GM18517 (cell line): Measurements from ENCODE around the gene CACNA1B.

ENCODE experiments used
- ATAC-seq: cut with Tn5 transposase; IDR thresholded peaks from one replicate; pipeline ENCODE4 v1.9.1; 2021; ENCODE audit warnings: mild to moderate bottlenecking, moderate library complexity; ENCODE audit not compliant: unreplicated experiment

Gene CACNA1B

DNA sequence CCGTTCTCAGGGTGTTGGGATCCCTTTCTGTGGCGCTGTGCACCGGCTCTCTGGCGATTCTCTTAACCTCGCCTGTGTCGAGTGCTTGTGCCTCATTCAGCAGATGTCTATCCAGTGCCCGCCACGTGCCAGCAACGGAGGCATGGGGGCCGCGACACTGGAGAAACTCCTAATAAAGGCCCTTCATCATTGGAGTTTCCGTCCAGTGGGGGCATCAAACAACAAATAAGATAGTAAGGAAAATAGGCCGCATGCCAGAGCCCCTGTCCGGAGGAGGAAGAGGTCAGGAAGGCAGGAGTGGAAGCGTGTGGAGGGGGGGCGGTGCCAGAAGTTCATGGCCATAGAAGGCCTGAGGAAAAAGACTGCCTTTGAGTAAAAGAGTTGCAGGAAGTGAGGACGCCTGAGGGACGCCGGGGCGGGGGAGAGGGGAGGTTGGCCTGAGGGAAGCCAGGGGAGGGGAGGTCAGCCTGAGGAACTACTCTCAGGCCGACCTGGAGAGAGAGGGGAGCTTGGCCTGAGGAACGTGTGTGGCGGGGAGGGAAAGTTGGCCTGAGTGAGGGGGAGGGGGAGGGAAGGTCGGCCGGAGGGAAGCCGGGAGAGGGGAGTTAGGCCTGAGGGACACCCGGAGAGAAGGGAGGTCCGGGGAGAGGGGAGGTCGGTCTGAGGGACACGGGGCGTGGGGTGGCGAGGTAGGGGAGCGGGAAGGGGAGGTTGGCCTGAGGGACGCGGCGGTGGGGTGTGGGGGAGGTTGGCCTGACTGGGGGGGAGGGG is 82.2 kb downstream of the CACNA1B start:
- ATAC-seq = no peak

DNA sequence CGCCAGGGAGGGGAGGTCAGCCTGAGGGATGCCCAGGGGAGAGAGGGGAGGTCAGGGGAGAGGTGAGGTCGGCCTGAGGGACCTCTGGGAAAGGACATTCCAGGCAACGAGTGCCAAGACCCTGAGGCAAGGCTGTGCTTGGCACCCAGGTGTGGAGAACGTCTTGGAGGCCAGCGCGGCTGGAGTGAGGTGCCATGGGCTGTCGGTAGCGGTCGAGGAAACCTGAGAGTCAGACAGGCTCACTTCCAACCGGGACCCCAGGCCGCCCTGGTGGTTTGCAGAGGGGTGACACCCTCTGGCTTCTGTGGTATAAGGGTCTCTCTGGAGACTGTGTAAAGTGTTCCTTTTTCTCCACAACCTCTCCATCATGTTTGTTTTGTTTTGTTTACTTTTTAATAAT is 82.9 kb downstream of the CACNA1B start:
- no peak for ATAC-seq

DNA sequence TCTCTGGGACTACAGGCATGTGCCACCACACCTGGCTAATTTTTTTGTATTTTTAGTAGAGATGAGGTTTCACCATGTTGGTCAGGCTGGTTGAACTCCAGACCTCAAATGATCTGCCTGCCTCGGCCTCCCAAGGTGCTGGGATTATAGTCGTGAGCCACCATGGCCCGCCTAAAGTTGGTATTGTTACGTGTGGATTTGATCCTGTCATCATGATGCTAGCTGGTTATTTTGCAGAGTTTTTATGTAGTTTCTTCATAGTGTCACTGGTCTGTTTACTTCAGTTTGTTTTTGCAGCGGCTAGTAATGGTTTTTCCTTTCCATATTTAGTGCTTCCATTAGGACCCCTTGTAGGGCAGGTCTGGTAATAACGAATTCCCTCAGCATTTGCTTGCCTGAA is 85.9 kb downstream of the CACNA1B start:
- ATAC-seq = no peak

DNA sequence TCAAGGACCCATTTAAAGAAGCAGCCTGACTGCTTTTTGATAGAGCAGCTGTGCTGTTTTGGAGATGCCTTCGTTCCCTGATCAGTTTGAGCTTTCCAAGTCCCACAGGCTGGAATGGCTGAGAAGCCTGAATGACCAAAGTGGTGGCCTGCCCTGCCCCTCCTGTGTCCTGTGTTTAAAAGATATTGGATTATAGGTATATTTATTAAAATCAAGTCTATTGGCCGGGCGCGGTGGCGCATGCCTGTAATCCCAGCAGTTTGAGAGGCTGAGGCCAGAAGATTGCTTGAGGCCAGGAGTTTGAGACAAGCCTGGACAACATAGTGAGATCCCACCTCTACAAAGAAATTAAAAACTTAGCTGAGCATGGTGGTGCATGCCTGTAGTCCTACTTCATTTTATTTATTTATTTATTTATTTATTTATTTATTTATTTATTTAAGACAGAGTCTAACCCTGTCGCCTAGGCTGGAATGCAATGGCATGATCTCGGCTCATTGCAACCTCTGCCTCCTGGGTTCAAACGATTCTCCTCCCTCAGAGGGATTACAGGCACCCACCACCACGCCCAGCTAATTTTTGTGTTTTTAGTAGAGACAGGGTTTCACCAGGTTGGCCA is 87.7 kb downstream of the CACNA1B start:
- no peak for ATAC-seq

DNA sequence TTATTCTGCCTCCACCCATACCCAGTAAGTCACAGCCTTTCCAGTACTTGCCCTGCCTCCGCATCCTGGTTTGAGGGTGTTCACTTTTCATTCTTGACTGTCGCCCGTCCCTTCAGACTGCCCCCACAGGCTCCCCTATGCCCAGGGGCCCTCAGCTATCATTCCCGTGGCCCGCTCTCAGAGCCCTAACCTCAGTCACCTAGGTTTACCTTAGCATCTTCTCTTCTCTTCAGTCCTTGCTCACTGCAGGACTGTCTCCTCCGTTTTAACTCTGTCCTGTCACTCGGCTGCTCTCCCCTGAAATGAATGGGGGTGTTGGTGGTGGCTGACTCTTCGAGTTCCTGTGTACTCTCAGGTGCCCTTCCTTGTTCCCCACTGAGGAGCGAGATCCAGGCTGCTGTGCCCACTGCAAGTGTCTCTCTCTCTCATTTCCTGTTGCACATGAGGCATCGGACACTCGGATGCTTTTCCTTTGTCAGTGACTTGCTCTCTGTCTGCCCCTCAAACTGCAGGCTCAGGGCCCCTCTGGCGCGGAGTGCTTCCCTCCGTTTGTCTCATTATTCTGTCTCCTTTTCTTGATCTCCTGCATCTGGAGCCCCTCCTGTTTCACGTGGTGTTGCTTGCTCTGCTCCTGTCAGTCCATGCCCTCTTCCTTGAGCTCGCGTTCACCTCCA is 89.8 kb downstream of the CACNA1B start:
- no peak for ATAC-seq

DNA sequence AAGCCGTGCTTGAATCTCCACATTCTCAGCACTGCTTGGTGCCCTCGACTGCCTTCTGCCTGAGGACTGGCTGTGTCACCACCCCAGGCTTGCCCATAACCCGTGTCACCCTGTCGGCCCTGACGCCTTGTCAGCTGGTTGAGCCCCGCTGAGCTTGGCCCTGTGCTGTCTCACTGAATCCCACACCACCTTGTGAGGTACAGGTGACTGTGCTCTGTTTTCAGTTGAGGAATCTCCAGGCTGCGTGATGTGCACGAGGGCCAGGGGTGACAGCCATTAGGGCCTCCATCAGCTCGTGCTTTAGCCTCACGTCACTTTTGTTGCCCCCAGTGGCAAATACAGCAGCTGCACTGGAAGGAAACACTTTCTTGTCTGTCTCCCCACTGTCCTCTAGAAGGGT is 90.7 kb downstream of the CACNA1B start:
- ATAC-seq = no peak

DNA sequence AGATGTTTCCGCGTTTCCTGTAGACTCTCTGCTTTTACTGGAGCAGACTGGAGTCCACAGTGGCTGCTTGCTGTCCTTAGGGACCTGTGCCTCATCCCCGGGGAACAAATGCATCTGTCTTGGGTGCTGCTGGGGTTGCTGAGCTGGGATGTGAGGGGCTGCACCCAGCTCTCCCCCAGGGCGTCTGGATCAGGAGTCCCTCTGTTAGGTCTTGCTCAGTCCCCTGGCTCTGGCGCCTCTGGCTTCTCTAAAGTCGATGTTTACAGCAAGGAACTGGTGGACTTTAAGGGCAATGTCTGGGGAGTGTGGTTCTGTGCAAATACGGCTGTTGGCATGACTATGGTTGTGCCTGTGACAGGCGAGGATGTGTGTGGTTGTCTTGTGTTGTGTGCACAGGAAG is 91.4 kb downstream of the CACNA1B start:
- ATAC-seq = no peak

DNA sequence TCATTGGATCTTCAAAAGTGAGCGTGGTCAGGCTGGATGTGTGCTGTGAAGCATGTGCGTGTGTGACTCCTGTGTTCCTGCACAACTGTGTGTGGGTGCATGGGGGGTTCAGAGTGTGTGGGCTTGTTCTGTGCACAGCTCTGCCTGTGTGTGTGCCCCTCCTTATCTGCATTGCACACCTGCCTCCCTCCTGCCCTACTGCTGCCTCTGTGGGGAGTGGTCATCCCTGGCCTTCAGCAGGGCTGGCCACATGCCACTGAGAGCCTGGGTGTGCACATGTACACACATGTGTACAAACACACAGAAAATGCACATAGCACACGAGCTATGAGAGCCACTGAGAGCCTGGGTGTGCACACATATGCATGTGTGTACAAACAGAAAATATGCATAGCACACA is 92.1 kb downstream of the CACNA1B start:
- no peak for ATAC-seq

DNA sequence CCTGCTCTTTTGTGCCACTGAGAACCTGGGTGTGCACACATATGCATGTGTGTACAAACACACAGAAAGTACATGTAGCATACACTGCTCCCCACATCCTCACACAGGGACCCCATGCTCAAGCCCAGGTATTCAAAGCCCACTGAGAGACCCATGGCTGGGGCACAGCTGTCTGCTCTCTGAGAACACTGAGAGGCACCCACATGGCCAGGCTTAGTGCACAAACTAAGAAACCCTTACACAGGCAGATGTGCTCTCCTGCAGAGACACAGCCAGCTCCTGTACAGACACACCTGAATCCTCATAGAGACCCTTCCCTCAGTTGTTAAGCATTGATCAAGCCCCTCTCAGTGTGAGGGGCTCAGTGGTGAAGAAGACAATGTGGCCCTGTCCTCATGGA is 92.5 kb downstream of the CACNA1B start:
- ATAC-seq = no peak

DNA sequence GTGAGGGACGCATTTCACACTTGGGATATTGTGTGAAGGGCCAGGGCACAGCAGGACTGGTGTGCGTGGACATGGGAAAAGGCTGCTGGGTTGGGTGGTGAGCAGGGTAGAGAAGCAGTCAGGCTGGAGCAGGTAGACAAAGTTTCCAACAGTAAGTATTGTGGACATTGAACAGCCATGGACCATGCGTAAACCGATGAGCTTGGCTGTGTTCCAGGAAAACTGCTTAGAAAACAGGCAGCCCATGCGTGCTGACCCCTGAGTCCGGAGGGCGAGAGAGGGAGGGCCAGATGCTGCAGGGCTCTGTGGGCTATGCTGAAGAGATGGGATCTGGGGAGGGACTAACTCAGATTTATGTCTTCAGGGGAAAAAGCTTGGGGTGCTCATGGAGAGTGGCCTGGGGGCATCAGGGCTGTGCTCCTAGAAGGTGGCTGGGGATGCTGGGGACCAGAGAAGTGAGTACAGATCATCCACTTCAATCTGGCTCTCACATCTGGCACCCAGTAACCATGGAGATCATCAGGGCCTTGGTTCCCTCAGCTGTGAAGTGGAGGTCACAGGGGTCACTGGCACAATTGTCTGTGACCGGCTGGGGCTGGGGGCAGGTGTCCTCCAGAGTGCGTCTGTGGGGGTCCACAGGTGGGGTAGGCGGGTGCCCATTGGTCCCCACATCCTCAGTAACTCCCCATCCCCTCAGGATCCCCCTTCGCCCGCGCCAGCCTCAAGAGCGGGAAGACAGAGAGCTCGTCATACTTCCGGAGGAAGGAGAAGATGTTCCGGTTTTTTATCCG is 93.3 kb downstream of the CACNA1B start:
- ATAC-seq = no peak

DNA sequence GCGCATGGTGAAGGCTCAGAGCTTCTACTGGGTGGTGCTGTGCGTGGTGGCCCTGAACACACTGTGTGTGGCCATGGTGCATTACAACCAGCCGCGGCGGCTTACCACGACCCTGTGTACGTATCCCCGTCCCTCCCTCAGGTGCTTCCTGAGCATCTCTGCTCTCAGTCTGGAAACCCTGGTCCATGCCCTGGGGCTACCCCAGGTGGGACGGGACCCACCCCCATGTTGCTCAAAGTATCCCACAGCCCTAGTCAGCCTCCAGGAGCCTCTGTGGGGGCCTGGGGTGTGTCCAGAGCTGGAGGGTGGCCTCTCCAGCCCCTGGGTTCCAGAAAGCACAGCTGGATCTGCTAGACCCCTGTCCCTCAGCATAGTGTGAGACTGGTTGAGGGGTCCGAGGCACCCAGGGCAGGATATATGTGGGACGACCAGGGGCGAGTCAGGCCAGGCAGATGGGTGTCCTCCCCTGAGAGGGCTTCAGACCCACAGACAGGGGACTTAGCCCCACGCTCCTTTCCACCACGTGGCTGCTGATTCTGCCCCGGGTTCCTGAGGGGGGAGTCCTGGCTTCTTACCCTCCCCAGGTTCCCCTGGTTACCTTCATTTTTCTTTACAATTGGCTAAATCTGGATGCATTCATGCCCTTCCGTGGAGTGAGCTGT is 94.0 kb downstream of the CACNA1B start:
- ATAC-seq = no peak

DNA sequence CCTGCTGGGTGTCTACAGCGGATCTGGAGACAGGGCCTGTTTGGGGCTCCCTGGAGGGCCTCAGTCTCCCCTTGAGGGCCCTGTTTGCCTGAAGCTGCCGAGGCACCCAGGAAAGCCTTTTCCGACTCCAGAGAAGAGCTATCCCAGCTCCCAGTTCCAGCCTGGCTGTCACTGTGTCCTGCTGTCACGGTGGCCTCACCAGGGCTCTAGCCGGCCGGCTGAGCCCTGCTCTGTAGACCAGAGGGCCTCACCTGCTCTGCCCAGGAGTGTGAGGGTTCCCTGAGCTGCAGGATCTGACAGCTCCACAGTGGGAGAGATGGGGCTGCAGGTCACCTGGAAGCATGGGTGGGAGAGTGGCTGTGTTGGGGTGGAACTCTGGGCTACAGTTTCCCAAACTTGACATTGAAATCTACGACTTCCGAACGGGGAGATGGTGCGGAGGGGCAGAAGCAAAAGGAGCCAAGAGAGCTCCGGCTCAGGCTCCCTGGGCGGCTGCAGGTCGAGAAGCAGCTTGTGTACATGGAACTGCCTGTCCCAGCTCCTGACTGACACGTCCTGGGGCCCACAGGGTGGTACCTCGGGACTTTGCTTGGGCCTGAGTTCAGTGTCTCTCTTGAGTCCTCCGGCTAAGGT is 94.9 kb downstream of the CACNA1B start:
- no peak for ATAC-seq

DNA sequence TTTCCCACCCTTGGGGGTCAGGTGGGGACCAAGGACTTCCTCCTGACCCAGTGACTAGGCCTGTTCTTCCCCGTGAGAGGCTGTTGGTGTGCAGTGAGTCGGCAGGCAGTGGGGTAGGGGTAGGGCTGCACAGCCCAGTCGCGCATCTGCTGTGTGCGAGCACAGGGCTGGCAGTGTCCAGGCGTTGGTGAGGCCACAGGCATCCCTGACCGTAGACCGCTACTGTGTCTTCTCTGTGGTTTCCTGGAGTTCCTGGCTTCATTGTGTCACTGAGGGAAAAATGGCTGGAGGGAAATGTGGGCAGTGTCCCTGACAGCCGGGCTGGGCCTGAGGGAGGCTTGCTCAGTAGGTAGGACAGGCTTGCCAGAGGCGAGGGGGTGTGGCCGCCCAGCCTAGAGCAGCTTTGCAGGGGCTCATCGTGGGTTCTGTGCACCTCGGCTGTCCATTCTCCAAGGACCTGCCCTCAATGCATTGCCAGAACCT is 95.4 kb downstream of the CACNA1B start:
- no peak for ATAC-seq

DNA sequence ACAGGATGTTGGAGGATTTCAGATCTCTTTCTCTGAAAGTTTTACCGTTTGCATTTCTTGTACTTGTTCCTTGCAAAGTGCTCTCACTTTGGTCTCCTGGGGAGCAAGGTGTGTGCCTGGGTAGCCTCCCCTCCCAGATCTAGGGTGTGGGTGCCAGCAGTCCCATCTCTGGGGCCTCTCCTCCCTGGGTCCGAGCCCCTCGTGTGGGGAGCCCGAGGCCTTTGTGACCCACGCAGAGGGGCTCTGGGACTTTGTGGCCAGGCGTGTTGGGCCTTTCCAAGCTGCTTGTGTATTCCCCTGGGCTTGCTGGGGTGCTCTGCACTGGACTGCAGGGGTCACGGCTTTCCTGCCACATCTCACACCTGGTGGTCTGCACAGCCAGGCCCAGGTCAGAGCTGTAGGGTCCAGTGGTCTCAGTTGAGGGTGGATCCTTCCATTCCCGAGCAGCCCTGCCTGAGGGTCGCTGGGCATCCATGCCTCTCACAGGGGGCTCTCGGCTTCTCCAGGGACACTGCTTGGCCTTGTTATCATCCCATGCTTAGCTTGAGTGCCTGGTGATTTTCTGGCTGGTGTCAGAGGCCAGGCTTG is 96.3 kb downstream of the CACNA1B start:
- no peak for ATAC-seq

DNA sequence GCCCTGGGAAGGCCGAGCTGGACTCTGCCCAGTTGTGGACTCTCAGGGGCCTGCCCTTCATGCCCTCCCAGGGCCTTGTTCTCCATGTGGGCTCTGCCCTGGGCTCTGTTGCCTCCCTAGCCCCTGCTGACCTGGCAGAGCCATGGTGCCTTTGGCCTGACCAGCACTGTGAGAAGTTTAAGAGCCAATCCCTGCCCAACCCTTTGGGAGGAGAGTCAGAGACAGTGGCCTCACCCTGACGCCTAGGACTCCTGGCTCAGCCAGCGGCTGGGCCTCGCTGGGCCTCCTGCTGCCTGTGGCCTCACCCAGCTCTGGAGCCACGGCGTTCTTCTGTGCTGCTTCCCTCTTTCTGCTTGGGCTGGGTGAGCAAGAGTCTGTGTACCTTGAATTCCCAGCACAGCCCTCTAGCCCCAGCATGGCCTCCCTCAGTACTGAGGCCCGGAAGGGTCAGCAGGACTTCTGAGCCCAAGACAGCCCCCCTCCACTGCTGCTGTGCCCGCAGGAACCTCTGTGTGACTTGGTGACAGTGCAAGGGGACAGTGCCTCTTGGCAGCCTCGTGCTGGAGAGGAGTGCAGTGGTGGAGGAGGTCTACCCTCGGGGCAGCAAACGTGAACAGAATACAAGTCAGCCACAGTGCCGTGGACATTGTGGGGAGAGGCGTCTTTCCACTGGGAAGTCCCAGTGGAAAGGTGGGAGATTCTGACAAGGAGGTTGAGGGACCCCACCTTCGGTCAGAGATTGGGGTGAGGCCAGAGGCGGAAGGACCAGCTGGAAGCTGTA is 97.4 kb downstream of the CACNA1B start:
- no peak for ATAC-seq

DNA sequence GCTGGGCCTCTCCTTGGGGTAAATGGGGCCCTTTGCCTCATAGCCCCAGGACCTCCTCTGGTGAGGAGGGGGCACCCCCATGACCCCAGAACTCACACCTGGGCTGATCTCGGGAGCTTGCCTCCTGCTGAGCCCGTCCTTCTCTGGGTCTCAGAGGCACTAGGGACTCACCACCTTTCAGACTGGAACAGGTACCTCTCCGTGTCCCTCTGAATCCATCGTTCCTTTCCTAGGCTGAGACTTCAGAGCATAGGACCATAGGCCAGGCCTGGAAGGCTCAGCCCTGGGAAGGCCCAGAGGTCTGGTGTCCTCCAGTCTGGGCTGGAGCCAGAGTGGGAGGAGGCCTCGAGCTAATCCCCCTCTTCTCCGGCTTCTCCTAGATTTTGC is 97.9 kb downstream of the CACNA1B start:
- no peak for ATAC-seq

DNA sequence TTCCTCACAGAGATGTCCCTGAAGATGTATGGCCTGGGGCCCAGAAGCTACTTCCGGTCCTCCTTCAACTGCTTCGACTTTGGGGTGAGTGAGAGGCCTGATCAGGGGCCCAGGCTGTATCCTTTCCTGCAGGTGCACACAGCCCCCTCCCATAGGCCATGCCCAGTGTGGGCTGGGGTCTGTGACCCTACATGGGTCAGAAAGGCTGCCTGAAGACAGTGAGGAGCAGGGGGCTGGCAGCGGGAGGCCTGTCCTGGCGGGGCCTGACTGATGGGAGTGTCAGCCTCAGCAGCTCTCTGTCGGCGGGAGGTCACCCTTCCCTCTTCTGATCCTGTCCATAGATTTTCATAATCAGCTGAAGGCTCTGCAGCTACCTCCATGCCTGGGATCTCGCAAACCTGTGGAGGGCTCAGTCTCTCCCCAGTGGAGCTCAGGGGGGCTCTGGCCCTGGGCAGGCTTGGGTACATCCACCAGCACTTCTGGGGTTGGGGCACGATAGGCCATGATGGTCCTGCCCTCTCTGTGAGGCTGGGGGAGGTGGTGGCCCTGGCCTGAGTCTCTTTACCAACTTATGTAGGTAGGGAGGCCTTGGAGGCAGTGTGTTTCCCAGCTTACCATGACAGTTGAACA is 98.5 kb downstream of the CACNA1B start:
- ATAC-seq = no peak

DNA sequence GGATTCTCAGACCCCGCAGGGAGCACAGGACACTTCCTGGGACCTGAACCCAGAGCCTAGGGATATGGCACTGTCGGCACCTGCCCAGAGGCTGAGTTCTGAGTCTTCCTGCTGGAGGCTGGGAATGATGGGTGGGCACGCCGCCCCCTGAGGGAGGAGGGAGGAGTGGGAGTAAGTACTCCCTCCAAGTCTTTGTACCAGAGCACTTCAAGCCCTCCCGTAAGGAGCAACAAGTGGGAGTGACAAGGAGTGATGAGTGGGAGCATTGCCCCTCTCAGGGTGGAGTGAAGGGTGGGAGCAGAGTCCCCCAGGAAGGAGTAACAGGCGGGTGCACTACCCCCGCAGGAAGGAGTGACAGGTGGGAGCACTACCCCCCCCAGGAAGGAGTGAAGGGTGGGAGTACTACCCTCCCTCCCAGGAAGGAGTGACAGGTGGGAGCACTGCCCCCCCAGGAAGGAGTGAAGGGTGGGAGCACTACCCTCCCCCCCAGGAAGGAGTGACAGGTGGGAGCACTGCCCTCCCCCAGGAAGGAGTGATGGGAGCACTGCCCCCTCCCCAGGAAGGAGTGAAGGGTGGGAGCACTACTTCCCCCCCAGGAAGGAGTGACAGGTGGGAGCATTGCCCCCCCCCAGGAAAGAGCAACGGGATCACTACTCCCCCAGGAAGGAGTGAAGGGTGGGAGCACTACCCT is 100.1 kb downstream of the CACNA1B start:
- no peak for ATAC-seq
